PC-3 (cell line): Measurements from ENCODE around the gene PARD6A.

ENCODE experiments used
- CTCF ChIP-seq: fragments of 300-600 bp; sonication (generic); conservative IDR thresholded peaks from 2 replicates; pipeline ENCODE4 v1.5.1; 2017; ENCODE audit warnings: antibody characterized with exemption, low read depth, mild to moderate bottlenecking, low read length
- EZH2phosphoT487 ChIP-seq: fragments of 300-600 bp; sonication (generic); IDR thresholded peaks from 2 replicates; pipeline ENCODE4 v1.6.1; 2018; ENCODE audit warnings: mild to moderate bottlenecking, antibody characterized with exemption, low read length, borderline replicate concordance

GRCh38 chr16:67672306-67672705 lies 11.5 kb downstream of the PARD6A start:
- TF ChIP-seq EZH2phosphoT487 (no peak), CTCF (no peak)
